ENCODE measurements around the gene TIMP3. TPM values are rescaled to one million over a fixed set of nuclear protein-coding genes. Genes with fewer than 3 reads are reported as not detected.

The TIMP3 gene
- total RNA-seq, 1 experiment from 2014 or later: 0.87 TPM

- no peaks in the 10 kb centered on the region for H3K23me2 ChIP-seq (ENCODE audit: insufficient read length, low read depth, low read length, poor library complexity, severe bottlenecking)
- no peak overlapping the region for H3K14ac ChIP-seq (ENCODE audit: insufficient read depth, low read length)
- no peak overlapping the region for H2BK12ac ChIP-seq (ENCODE audit: insufficient read length, low read depth, low read length)
- no peaks in the 10 kb centered on the region for H4K20me1 ChIP-seq (ENCODE audit: control insufficient read depth, insufficient read depth, insufficient read length)
- no peak for DNase-seq
- no peak overlapping the region for H3T11ph ChIP-seq (ENCODE audit: low read length)
- no peaks in the 10 kb centered on the region for H3K79me1 ChIP-seq (ENCODE audit: insufficient read depth, low read depth, low read length, poor library complexity, severe bottlenecking)
- no peak overlapping the region for H3K23ac ChIP-seq (ENCODE audit: insufficient read length, low read depth, low read length)
- no peak overlapping the region for H3K56ac ChIP-seq (ENCODE audit: insufficient read length, low read depth, low read length)
- Mint-ChIP-seq H3K27ac (no peak overlapping the region; a peak in 1 of 7 replicates), H3K4me3 (no peak overlapping the region), H3K4me1 (peaks cover 8 to 17% of the 10 kb centered on the region in 2 experiments), H3K27me3 (ENCODE audit: low read depth) (no peaks in the 10 kb centered on the region), H3K36me3 (ENCODE audit: insufficient read depth in 1 of 3, low read depth in 3 of 3) (peaks cover 2 to 14% (median 7%) of the 10 kb centered on the region in 3 experiments; a peak in 6 of 7 replicates), H3K9me3 (peaks cover 2% of the 10 kb centered on the region in 2 experiments)
- TF ChIP-seq CTCF (conservative IDR thresholded peaks at IDR 0.05): no peak
- H3K4me1 ChIP-seq (ENCODE audit: insufficient read depth, low read length): no peaks in the 10 kb centered on the region
- H3K18ac ChIP-seq (ENCODE audit: insufficient read length, low read depth, low read length): no peak overlapping the region
- no peak overlapping the region for H2BK15ac ChIP-seq (ENCODE audit: low read depth, low read length)
- no peak overlapping the region for H2BK20ac ChIP-seq (ENCODE audit: low read depth, low read length, poor library complexity, severe bottlenecking)
- no peak overlapping the region for H4K91ac ChIP-seq (ENCODE audit: insufficient read length, low read depth, low read length)
- no peak overlapping the region for H2AK5ac ChIP-seq (ENCODE audit: insufficient read length, low read length)
- no peak overlapping the region for H3K4me2 ChIP-seq (ENCODE audit: insufficient read depth, insufficient read length, low read length)
- no peaks in the 10 kb centered on the region for H3K79me2 ChIP-seq (ENCODE audit: insufficient read depth, low read length)
- H2BK120ac ChIP-seq (ENCODE audit: low read depth, low read length, poor library complexity, severe bottlenecking): no peak overlapping the region
- no peaks in the 10 kb centered on the region for H3K27me3 ChIP-seq (ENCODE audit: insufficient read depth, low read length)
- H4K8ac ChIP-seq (replicated peaks; ENCODE audit: insufficient read length, low read depth, low read length): no peak overlapping the region
- H3K4ac ChIP-seq (ENCODE audit: low read depth, low read length): no peak overlapping the region
- no peaks in the 10 kb centered on the region for H3K9me3 ChIP-seq (ENCODE audit: control insufficient read depth, low read depth, low read length)
- H3K27ac ChIP-seq (ENCODE audit: insufficient read length, low read depth, low read length): no peak overlapping the region
- H2BK5ac ChIP-seq (ENCODE audit: insufficient read length, low read length): no peak overlapping the region
- no peak overlapping the region for H3K9ac ChIP-seq (ENCODE audit: extremely low read depth, insufficient read length, low read length)
- no CpG with 5 or more reads among the region's 6 CpGs for WGBS (ENCODE audit: extremely low coverage, insufficient read length, low lambda C conversion rate)
- no peak overlapping the region for H4K5ac ChIP-seq (ENCODE audit: insufficient read length, low read depth, low read length)
- no peak overlapping the region for H2AFZ ChIP-seq (ENCODE audit: low read length)
These were observed 108.9 kb downstream of the TIMP3 start for GRCh38 chr22:32910429-32910772.
